Kidney epithelial cell (primary cell): ENCODE results near the gene LTA. TPM values are rescaled to one million over a fixed set of nuclear protein-coding genes. Genes with fewer than 3 reads are reported as not detected.
A peak's percentile ranks its signal among the peaks of the same experiment; 100 is the strongest.

Experiments used
- DNase-seq: peaks from one replicate; pipeline ENCODE4 v3.0.0-alpha.2; 2010; ENCODE audit warnings: low read depth
- H3K27me3 ChIP-seq: 2 replicates; pipeline ENCODE4 v1.6.0; 2011; ENCODE audit warnings: low read length; ENCODE audit not compliant: control insufficient read depth, insufficient read depth
- H3K36me3 ChIP-seq: 2 replicates; pipeline ENCODE4 v1.5.1; 2011; ENCODE audit warnings: low read length; ENCODE audit not compliant: control insufficient read depth, insufficient read depth
- H3K4me3 ChIP-seq: 2 replicates; pipeline ENCODE4 v1.5.1; 2011; ENCODE audit warnings: low read depth, mild to moderate bottlenecking, control low read depth, low read length
- CTCF ChIP-seq: IDR thresholded peaks from 2 replicates; pipeline ENCODE4 v1.5.1; 2011; ENCODE audit warnings: mild to moderate bottlenecking, moderate library complexity, low read length, control low read depth, inconsistent platforms; ENCODE audit not compliant: insufficient read depth, poor library complexity, severe bottlenecking
- total RNA-seq: library from RNA; depleted of rRNA; stranded (reverse); fragments of >200 nt; gene quantifications from 2 replicates; pipeline ENCODE4 v1.2.3, GENCODE V29; 2015

Gene LTA
- total RNA-seq, 1 donor from 2014 or later, result 0.92 TPM

GRCh38 chr6:31569861-31570536, 2.1 kb upstream of the LTA start:
- Histone ChIP-seq H3K36me3 (no peaks in the 10 kb centered on the region), H3K27me3 (no peaks in the 10 kb centered on the region), H3K4me3 (no peak overlapping the region)
- no peak for TF ChIP-seq CTCF
- DNase-seq, result no peak

- H3K36me3 ChIP-seq, result no peaks in the 10 kb centered on the region
- TF ChIP-seq CTCF, result no peak
- no peaks in the 10 kb centered on the region for H3K27me3 ChIP-seq
- no peak for DNase-seq
- no peak overlapping the region for H3K4me3 ChIP-seq
Measured at GRCh38 chr6:31573239-31574105, 1.4 kb downstream of the LTA start.

GRCh38 chr6:31574106-31575061, 2.3 kb downstream of the LTA start:
- DNase-seq, result no peak
- TF ChIP-seq CTCF, result no peak
- H3K36me3 ChIP-seq, result no peaks in the 10 kb centered on the region
- no peaks in the 10 kb centered on the region for H3K27me3 ChIP-seq
- no peak overlapping the region for H3K4me3 ChIP-seq

- peak within 1 kb of the TSS; percentile 32 for H3K4me3 ChIP-seq
- no peak for DNase-seq
- no peaks in the 10 kb centered on the region for H3K27me3 ChIP-seq
- TF ChIP-seq CTCF, result no peak
- no peaks in the 10 kb centered on the region for H3K36me3 ChIP-seq
Measured at GRCh38 chr6:31575335-31575901, 3.3 kb downstream of the LTA start, which contains the start of gene TNF. Gene TNF, plus strand, starts transcription at chr6:31575565. Its CDS starts 177 bp downstream, at chr6:31575742.

GRCh38 chr6:31575952-31576685, 4.0 kb downstream of the LTA start:
- no peak for TF ChIP-seq CTCF
- Histone ChIP-seq H3K36me3 (no peaks in the 10 kb centered on the region), H3K4me3 (peak overlapping the region; percentile 32), H3K27me3 (no peaks in the 10 kb centered on the region)
- no peak for DNase-seq
